K562 (cell line): ENCODE data around the gene CDKN1C. TPM values are rescaled to one million over a fixed set of nuclear protein-coding genes. Genes with fewer than 3 reads are reported as not detected.
"Not testable (repeated sequence)": the region's sequence is repeated elsewhere in the genome, so short reads cannot be mapped to it uniquely, and the experiment has no call there.

Experiments used
- ATAC-seq: fragments of 200-7000 bp; cut with Tn5 transposase; 3 replicates; pipeline ENCODE4 v1.9.1; 2020; ENCODE audit warnings: moderate library complexity
- BruUV-seq: library from RNA; stranded (reverse); fragments of 400-500 nt; replicated peaks from 2 replicates; lab custom pipeline; 2021; lab: Mats Ljungman, UMichigan
- CTCF ChIA-PET: fragments of 300-600 bp; formaldehyde crosslinking; extraction: SDS; loops from one replicate; lab custom pipeline; 2021; ENCODE audit warnings: low intra/inter-chr PET ratio; lab: Yijun Ruan, JAX
- POLR2A ChIA-PET: fragments of 300-600, 350-650 bp; sonication (Branson Sonifier 250); formaldehyde crosslinking; extraction: SDS; loops from one replicate; lab custom pipeline; 2021; ENCODE audit warnings: antibody characterized with exemption, inconsistent platforms; lab: Yijun Ruan, JAX
- DNase-seq, 4 experiments: peaks; one replicate each; pipeline versions ENCODE4 v3.0.0 to v3.0.0-alpha.2; 2011 to 2018; ENCODE audit warnings: low spot score in 3 of 4, mixed read lengths in 3 of 4; ENCODE audit errors: extremely low read depth in 1 of 4
- FAIRE-seq: peaks from 2 replicates; lab custom pipeline; 2011; peaks lifted over from hg19 to GRCh38; lab: Jason Lieb, UNC
- H2AFZ ChIP-seq: 2 replicates; pipeline ENCODE4 v1.6.0; 2011; ENCODE audit warnings: low read depth, low read length, control low read depth, inconsistent platforms
- H3K27ac ChIP-seq: fragments of 200-600 bp; 3 replicates; pipeline ENCODE4 v1.8.0; 2011; ENCODE audit warnings: low read depth, mild to moderate bottlenecking, control low read depth, inconsistent platforms, low read length, moderate library complexity, mixed read lengths; ENCODE audit errors: extremely low read depth
- H3K27me3 ChIP-seq, 2 experiments: fragments of 300-600 bp in 1 of 2; 2 replicates in 1 of 2; 3 replicates in 1 of 2; pipeline versions ENCODE4 v1.6.0 to v1.8.0; 2011; ENCODE audit warnings: inconsistent platforms in 2 of 2, low read length in 2 of 2, mild to moderate bottlenecking in 1 of 2, mixed read lengths in 1 of 2, moderate library complexity in 1 of 2; ENCODE audit not compliant: control insufficient read depth in 2 of 2, insufficient read depth in 2 of 2
- H3K36me3 ChIP-seq: fragments of 300-600 bp; 3 replicates; pipeline ENCODE4 v1.8.0; 2011; ENCODE audit warnings: mild to moderate bottlenecking, low read length, inconsistent platforms; ENCODE audit not compliant: control insufficient read depth, insufficient read depth
- H3K4me1 ChIP-seq, 2 experiments: fragments of 200-600 bp in 1 of 2; replicated peaks in 1 of 2; 2 replicates in 1 of 2; 3 replicates in 1 of 2; pipeline versions ENCODE4 v1.5.1 to v1.8.0; 2011; ENCODE audit warnings: inconsistent platforms in 2 of 2, low read length in 2 of 2, mild to moderate bottlenecking in 1 of 2, mixed read lengths in 1 of 2, moderate library complexity in 1 of 2; ENCODE audit not compliant: control insufficient read depth in 2 of 2, insufficient read depth in 2 of 2
- H3K4me2 ChIP-seq: 2 replicates; pipeline ENCODE4 v1.6.1; 2011; ENCODE audit warnings: low read length, control low read depth, inconsistent platforms, mixed read lengths; ENCODE audit not compliant: insufficient read depth
- H3K4me3 ChIP-seq: fragments of 200-600 bp; sonication (generic), shearing (Covaris generic); 2 replicates; pipeline ENCODE4 v1.5.1; 2016; ENCODE audit warnings: control low read depth, inconsistent platforms
- H3K79me2 ChIP-seq: fragments of 200-600 bp; 3 replicates; pipeline ENCODE4 v1.8.0; 2011; ENCODE audit warnings: low read length, inconsistent platforms; ENCODE audit not compliant: control insufficient read depth, insufficient read depth
- H3K9ac ChIP-seq, 2 experiments: 2 replicates each; pipeline versions ENCODE4 v1.6.0 to v1.6.1; 2011; ENCODE audit warnings: low read depth in 2 of 2, low read length in 2 of 2, control low read depth in 1 of 2, inconsistent platforms in 1 of 2, mild to moderate bottlenecking in 1 of 2, mixed read lengths in 1 of 2; ENCODE audit not compliant: insufficient read depth in 1 of 2
- H3K9me1 ChIP-seq: one replicate; pipeline ENCODE4 v1.6.0; 2011; ENCODE audit warnings: inconsistent platforms, mild to moderate bottlenecking, low read length, moderate library complexity; ENCODE audit not compliant: control insufficient read depth, insufficient read depth
- H3K9me3 ChIP-seq: replicated peaks from 2 replicates; pipeline ENCODE4 v1.5.1; 2011; ENCODE audit warnings: low read depth, low read length, inconsistent platforms; ENCODE audit not compliant: control insufficient read depth, insufficient read depth
- H4K20me1 ChIP-seq: replicated peaks from 2 replicates; pipeline ENCODE4 v1.6.1; 2011; ENCODE audit warnings: low read length, inconsistent platforms, mixed read lengths; ENCODE audit not compliant: control insufficient read depth, insufficient read depth
- BCOR ChIP-seq: fragments of 450-650 bp; IDR thresholded peaks from 2 replicates; pipeline ENCODE4 v1.6.1; 2016
- HDAC2 ChIP-seq: fragments of 450-650 bp; IDR thresholded peaks from 2 replicates; pipeline ENCODE4 v1.6.1; 2016; ENCODE audit warnings: mild to moderate bottlenecking
- JUNB ChIP-seq: fragments of 450-650 bp; formaldehyde crosslinking; conservative IDR thresholded peaks from 2 replicates; pipeline ENCODE4 v1.4.0; 2020; ENCODE audit warnings: mild to moderate bottlenecking
- KLF13 ChIP-seq: fragments of 450-650 bp; IDR thresholded peaks from 2 replicates; pipeline ENCODE4 v1.6.1; 2016; ENCODE audit warnings: missing genetic modification characterization, low read depth, mild to moderate bottlenecking, missing compliant biosample characterization, moderate library complexity, borderline replicate concordance
- NFIC ChIP-seq: fragments of 450-650 bp; IDR thresholded peaks from 2 replicates; pipeline ENCODE4 v1.6.1; 2017; ENCODE audit warnings: mild to moderate bottlenecking, inconsistent platforms
- NFIX ChIP-seq: fragments of 250-450 bp; sonication (Bioruptor Pico); IDR thresholded peaks from 2 replicates; pipeline ENCODE4 v1.4.0; 2020; ENCODE audit warnings: low read depth, mild to moderate bottlenecking, moderate library complexity
- TARDBP ChIP-seq: fragments of 450-650 bp; IDR thresholded peaks from 2 replicates; pipeline ENCODE4 v1.6.1; 2016
- YBX1 ChIP-seq: fragments of 450-650 bp; IDR thresholded peaks from 2 replicates; pipeline ENCODE4 v1.7.1; 2016; ENCODE audit warnings: mild to moderate bottlenecking
- ZNF146 ChIP-seq: IDR thresholded peaks from one replicate; pipeline ENCODE4 v1.6.1; 2018; ENCODE audit warnings: missing compliant biosample characterization; ENCODE audit not compliant: unreplicated experiment
- ZNF584 ChIP-seq: fragments of 200-800 bp; sonication (Bioruptor generic); IDR thresholded peaks from 2 replicates; pipeline ENCODE4 v1.6.1; 2016; ENCODE audit warnings: low read depth, mild to moderate bottlenecking, missing genetic modification characterization, missing compliant biosample characterization
- WGBS: fragments of 100-300 bp; shearing (Covaris generic); methylation state at CpG from one replicate; pipeline ENCODE4 v1.1.6; 2016; ENCODE audit warnings: low coverage, mixed read lengths; ENCODE audit not compliant: insufficient coverage; ENCODE audit errors: missing lambda C conversion rate; 5-methylcytosine and 5-hydroxymethylcytosine counted together
- in situ Hi-C: fragments of 300-500 bp; cut with MboI; formaldehyde crosslinking; loops from 4 replicates; pipeline ENCODE4 v1.15.0; 2018; ENCODE audit warnings: inconsistent platforms, mixed read lengths
- intact Hi-C: fragments of 100-400 bp; cut with micrococcal nuclease; formaldehyde crosslinking; loops from 2 replicates; pipeline ENCODE4 v1.14.2; 2022
- polyA plus RNA-seq, 8 experiments: library from polyadenylated mRNA; depleted of rRNA in 4 of 8; stranded (reverse) in 5 of 8; unstranded in 3 of 8; fragments of >200 nt; fragmentation: Nextera tagmentation in 2 of 8; fragmentation: Illumina TruSeq in 1 of 8; extraction: Ambion mirVana in 2 of 8; extraction: Trizol in 1 of 8; gene quantifications; 2 replicates each; pipeline versions ENCODE4 v1.2.1 to v1.2.3, GENCODE V29; 2011 to 2014; ENCODE audit warnings: inconsistent platforms in 1 of 8, missing spikeins in 1 of 8
- total RNA-seq, 7 experiments: library from RNA; depleted of rRNA in 6 of 7; stranded (reverse); fragments of >200 nt in 6 of 7; fragmentation: Illumina TruSeq in 2 of 7; extraction: Trizol in 2 of 7; gene quantifications; 2 replicates each; pipeline versions ENCODE4 v1.2.1 to v1.2.3, GENCODE V29; 2011 to 2021; ENCODE audit warnings: low replicate concordance in 1 of 7
- TF ChIP-seq, protein P1 (sequence below), 2 experiments: fragments of 200-800 bp in 1 of 2; sonication (Bioruptor generic) in 1 of 2; sonication (generic) in 1 of 2; formaldehyde crosslinking in 1 of 2; IDR thresholded peaks in 1 of 2; conservative IDR thresholded peaks in 1 of 2; 2 replicates each; pipeline versions ENCODE4 v1.5.0 to v1.6.1; 2016 to 2020; ENCODE audit warnings: missing compliant biosample characterization in 1 of 2, missing genetic modification characterization in 1 of 2, missing genetic modification reagents in 1 of 2

CDKN1C gene
- total and polyA plus RNA-seq, 9 of the 15 experiments (the other 6 are each of a cell fraction or from before 2014, with no cell fraction given), result 2.8 to 21.1 (median 9.3) TPM

DNA sequence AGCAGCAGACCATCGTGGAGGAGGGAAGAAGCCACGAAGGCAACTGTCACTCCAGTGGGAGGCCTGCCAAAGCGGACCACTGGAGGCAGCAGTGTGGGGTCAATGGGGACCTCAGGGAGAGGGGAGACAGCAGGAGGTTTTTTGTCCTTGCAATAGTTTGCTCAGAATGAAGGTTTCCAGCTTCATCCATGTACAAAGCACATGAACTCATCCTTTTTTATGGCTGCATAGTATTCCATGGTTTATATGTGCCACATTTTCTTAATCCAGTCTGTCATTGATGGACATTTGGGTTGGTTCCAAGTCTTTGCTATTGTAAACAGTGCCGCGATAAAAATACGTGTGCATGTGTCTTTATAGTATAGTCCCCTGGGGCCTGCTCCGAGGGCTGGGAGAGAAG, 19.7 kb upstream of the CDKN1C start:
- ATAC-seq, CTCF ChIA-PET, FAIRE-seq, intact Hi-C loops, H3K9ac ChIP-seq, H2AFZ ChIP-seq, H3K27ac ChIP-seq: not testable (repeated sequence)
- POLR2A ChIA-PET, result interaction anchor here (1.0 kb wide), 1 partner anchor 351 kb away, joined by 3 read pairs; no protein-coding TSS in a partner anchor
- peaks cover 21 to 61% of the 10 kb centered on the region in 2 experiments; a peak in 4 of 5 replicates for H3K4me1 ChIP-seq
- TF ChIP-seq ZNF146 (CRISPR knock-in tag) (peak; percentile 97), NFIC (0 out of 2 replicates have a peak, but pooled peaks have one; percentile 14), BCOR (0 out of 2 replicates have a peak, but pooled peaks have one; percentile 35)
- TF ChIP-seq, all 486 proteins: peak for 3; not testable (repeated sequence) for 483
- H3K4me2 ChIP-seq, H3K9me3 ChIP-seq, H4K20me1 ChIP-seq, H3K36me3 ChIP-seq, BruUV-seq, in situ Hi-C loops, DNase-seq, H3K79me2 ChIP-seq, H3K4me3 ChIP-seq, H3K9me1 ChIP-seq, H3K27me3 ChIP-seq: not testable (repeated sequence)
- WGBS, result 63% methylated on average over 5 of the region's 7 CpGs

DNA sequence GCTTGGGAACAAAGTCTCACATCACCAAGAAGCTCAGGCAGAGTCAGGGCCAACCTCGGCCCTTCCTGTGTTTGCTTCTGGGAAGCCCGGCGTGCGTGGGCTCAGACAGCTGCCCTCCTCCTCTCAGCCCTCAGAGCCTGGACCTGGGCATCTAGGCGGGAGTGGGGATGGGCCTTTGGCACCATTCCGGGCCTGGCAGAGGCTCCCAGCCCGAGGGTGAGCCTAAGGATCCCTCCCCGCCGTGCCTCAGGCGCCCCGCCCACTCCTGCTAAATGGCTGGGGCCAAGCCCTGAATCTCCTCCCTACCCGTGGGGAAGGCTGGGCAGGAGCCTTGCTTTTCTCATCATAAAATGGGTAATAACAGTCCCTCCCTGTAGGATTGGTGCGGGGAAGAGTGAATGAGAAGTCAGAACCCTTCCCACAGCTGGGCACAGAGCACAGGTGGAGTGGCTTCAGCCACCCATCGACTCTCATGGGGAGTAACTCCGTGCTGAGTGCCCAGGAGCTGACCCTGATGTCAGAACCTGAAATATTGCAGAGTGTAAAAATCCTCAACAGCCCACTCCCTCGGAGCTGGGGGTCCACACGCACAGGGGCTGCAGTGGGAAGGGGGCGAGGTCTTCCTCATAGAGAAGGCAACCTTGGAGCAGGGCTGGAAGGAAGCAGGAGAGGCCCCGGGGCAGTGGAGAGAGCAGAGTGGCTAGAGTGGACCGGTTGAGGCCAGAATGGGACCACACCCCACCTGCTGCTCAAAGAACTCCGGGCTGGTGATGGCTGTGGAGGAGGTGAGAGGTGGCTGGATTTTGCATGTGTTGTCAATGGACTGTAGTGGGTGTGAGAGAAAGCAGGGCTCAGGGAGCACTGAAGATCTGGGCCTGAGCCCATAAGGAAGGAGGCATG, 18.8 kb upstream of the CDKN1C start:
- no peak for ATAC-seq
- H3K79me2 ChIP-seq, result 0 out of 3 replicates have a peak, but pooled peaks cover 2% of the 10 kb centered on the region
- H2AFZ ChIP-seq, result no peak overlapping the region
- no peak overlapping the region for H3K27ac ChIP-seq
- ChIA-PET POLR2A (interaction anchor here (0.7 to 1.0 kb wide), 2 partner anchors 13 to 350 kb away, joined by 3 read pairs; no protein-coding TSS in a partner anchor), CTCF (no interaction called here)
- no peaks in the 10 kb centered on the region for H3K36me3 ChIP-seq
- no peaks in the 10 kb centered on the region for H3K9me1 ChIP-seq
- no peak overlapping the region for H3K4me3 ChIP-seq
- H3K9ac ChIP-seq, result peak overlapping the region in 1 of 2 experiments; percentile 45; a peak in 2 of 4 replicates
- H3K4me1 ChIP-seq, result peaks cover 21 to 59% of the 10 kb centered on the region in 2 experiments; a peak in 4 of 5 replicates
- no peak overlapping the region for H3K4me2 ChIP-seq
- no peaks in the 10 kb centered on the region for H3K9me3 ChIP-seq
- intact Hi-C loops (no loop called here), in situ Hi-C loops (no loop called here)
- H4K20me1 ChIP-seq, result no peaks in the 10 kb centered on the region
- no peak for DNase-seq
- BruUV-seq, result no TSS peak
- 55% methylated on average over 14 of the region's 21 CpGs for WGBS
- H3K27me3 ChIP-seq, result no peaks in the 10 kb centered on the region
- FAIRE-seq, result no peak
- TF ChIP-seq HDAC2, result no peak
- TF ChIP-seq, protein P1, sequence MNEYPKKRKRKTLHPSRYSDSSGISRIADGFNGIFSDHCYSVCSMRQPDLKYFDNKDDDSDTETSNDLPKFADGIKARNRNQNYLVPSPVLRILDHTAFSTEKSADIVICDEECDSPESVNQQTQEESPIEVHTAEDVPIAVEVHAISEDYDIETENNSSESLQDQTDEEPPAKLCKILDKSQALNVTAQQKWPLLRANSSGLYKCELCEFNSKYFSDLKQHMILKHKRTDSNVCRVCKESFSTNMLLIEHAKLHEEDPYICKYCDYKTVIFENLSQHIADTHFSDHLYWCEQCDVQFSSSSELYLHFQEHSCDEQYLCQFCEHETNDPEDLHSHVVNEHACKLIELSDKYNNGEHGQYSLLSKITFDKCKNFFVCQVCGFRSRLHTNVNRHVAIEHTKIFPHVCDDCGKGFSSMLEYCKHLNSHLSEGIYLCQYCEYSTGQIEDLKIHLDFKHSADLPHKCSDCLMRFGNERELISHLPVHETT (CRISPR knock-in tag; conservative IDR thresholded peaks at IDR 0.05 in 1 of 2, IDR thresholded peaks at IDR 0.05 in 1 of 2), result no peak
- TF ChIP-seq YBX1, result no peak
- no peak for TF ChIP-seq ZNF584 (CRISPR knock-in tag)
- TF ChIP-seq KLF13 (tag), result peak; percentile 44; the same call in 1 of the 2 replicates
- no peak for TF ChIP-seq TARDBP
- TF ChIP-seq NFIX (CRISPR knock-in tag), result no peak
- no peak for TF ChIP-seq JUNB
